Endothelial cell of umbilical vein (primary cell): ENCODE data around the gene KCTD14. TPM values are rescaled to one million over a fixed set of nuclear protein-coding genes. Genes with fewer than 3 reads are reported as not detected.

ENCODE experiments used
- BruUV-seq: library from RNA; stranded (reverse); fragments of 400-500 nt; replicated peaks from 2 replicates; lab custom pipeline; 2021; lab: Mats Ljungman, UMichigan
- CTCF ChIA-PET: fragments of 300-600, 350-600 bp; sonication (Branson Sonifier 250); formaldehyde crosslinking; loops from one replicate; lab custom pipeline; 2021; ENCODE audit warnings: antibody characterized with exemption, inconsistent platforms; lab: Charles Lee
- POLR2A ChIA-PET: fragments of 300-600, 350-600 bp; sonication (Branson Sonifier 250); formaldehyde crosslinking; loops from one replicate; lab custom pipeline; 2021; ENCODE audit warnings: antibody characterized with exemption, inconsistent platforms; lab: Charles Lee
- DNase-seq: peaks from one replicate; pipeline ENCODE4 v3.0.0-alpha.2; 2011; ENCODE audit warnings: low read depth, low spot score
- FAIRE-seq: peaks from 2 replicates; lab custom pipeline; 2011; peaks lifted over from hg19 to GRCh38; lab: Jason Lieb, UNC
- H2AFZ ChIP-seq: 2 replicates; pipeline ENCODE4 v1.6.0; 2012; ENCODE audit warnings: low read depth, low read length, control low read depth, inconsistent platforms
- H3K27ac ChIP-seq: 2 replicates; pipeline ENCODE4 v1.5.1; 2011; ENCODE audit warnings: low read depth, mild to moderate bottlenecking, control low read depth, low read length, moderate library complexity; ENCODE audit not compliant: insufficient read depth
- H3K27me3 ChIP-seq, 2 experiments: 2 replicates each; pipeline versions ENCODE4 v1.6.0 to v1.6.1; 2011; ENCODE audit warnings: low read length in 2 of 2, mixed read lengths in 1 of 2; ENCODE audit not compliant: control insufficient read depth in 2 of 2, insufficient read depth in 2 of 2
- H3K36me3 ChIP-seq, 2 experiments: 2 replicates in 1 of 2; 3 replicates in 1 of 2; pipeline ENCODE4 v1.5.1; 2011; ENCODE audit warnings: low read length in 2 of 2, mild to moderate bottlenecking in 1 of 2, moderate library complexity in 1 of 2; ENCODE audit not compliant: control insufficient read depth in 2 of 2, insufficient read depth in 2 of 2; ENCODE audit errors: extremely low read depth in 1 of 2
- H3K4me1 ChIP-seq: 3 replicates; pipeline ENCODE4 v1.5.1; 2011; ENCODE audit warnings: mild to moderate bottlenecking, low read length; ENCODE audit not compliant: control insufficient read depth, insufficient read depth; ENCODE audit errors: extremely low read depth
- H3K4me2 ChIP-seq: 2 replicates; pipeline ENCODE4 v1.6.1; 2011; ENCODE audit warnings: low read length, control low read depth, mixed read lengths; ENCODE audit not compliant: insufficient read depth
- H3K4me3 ChIP-seq, 3 experiments: fragments of 200-600 bp in 1 of 3; sonication (generic), shearing (Covaris generic) in 1 of 3; replicated peaks in 1 of 3; 2 replicates each; pipeline ENCODE4 v1.5.1; 2011 to 2016; ENCODE audit warnings: control low read depth in 3 of 3, low read length in 3 of 3, mild to moderate bottlenecking in 2 of 3, inconsistent platforms in 1 of 3, low read depth in 1 of 3, moderate library complexity in 1 of 3; ENCODE audit not compliant: insufficient read depth in 1 of 3
- H3K79me2 ChIP-seq: 2 replicates; pipeline ENCODE4 v1.6.0; 2012; ENCODE audit warnings: low read length, inconsistent platforms; ENCODE audit not compliant: control insufficient read depth, insufficient read depth
- H3K9ac ChIP-seq: replicated peaks from 2 replicates; pipeline ENCODE3; 2011; ENCODE audit warnings: low read length, control low read depth; ENCODE audit not compliant: insufficient read depth; ENCODE audit errors: extremely low read depth
- H3K9me1 ChIP-seq: replicated peaks from 3 replicates; pipeline ENCODE4 v1.6.0; 2011; ENCODE audit warnings: mild to moderate bottlenecking, low read length; ENCODE audit not compliant: control insufficient read depth, insufficient read depth; ENCODE audit errors: extremely low read depth
- H3K9me3 ChIP-seq: replicated peaks from 2 replicates; pipeline ENCODE4 v1.5.1; 2012; ENCODE audit warnings: low read length, inconsistent platforms; ENCODE audit not compliant: control insufficient read depth, insufficient read depth
- H4K20me1 ChIP-seq: replicated peaks from 2 replicates; pipeline ENCODE3; 2011; ENCODE audit warnings: mild to moderate bottlenecking, low read length; ENCODE audit not compliant: control insufficient read depth, insufficient read depth; ENCODE audit errors: extremely low read depth
- EZH2 ChIP-seq: IDR thresholded peaks from 2 replicates; pipeline ENCODE4 v1.6.1; 2012; ENCODE audit warnings: borderline replicate concordance, low read depth, mild to moderate bottlenecking, moderate library complexity, low read length, inconsistent platforms; ENCODE audit not compliant: severe bottlenecking
- FOS ChIP-seq: IDR thresholded peaks from 2 replicates; pipeline ENCODE4 v1.6.1; 2011; ENCODE audit warnings: mild to moderate bottlenecking, low read length, moderate library complexity, borderline replicate concordance; ENCODE audit not compliant: insufficient read depth
- GATA2 ChIP-seq: IDR thresholded peaks from 2 replicates; pipeline ENCODE4 v1.7.0; 2011; ENCODE audit warnings: low read depth, mild to moderate bottlenecking, moderate library complexity, mixed read lengths, low read length; ENCODE audit not compliant: insufficient read length, insufficient read depth
- JUN ChIP-seq: IDR thresholded peaks from 2 replicates; pipeline ENCODE4 v1.6.1; 2011; ENCODE audit warnings: borderline replicate concordance, low read depth; ENCODE audit not compliant: insufficient read length, insufficient read depth
- MYC ChIP-seq: IDR thresholded peaks from one replicate; pipeline ENCODE4 v1.6.1; 2011; ENCODE audit warnings: mild to moderate bottlenecking, low read depth, low read length
- POLR2A ChIP-seq: IDR thresholded peaks from 2 replicates; pipeline ENCODE4 v1.6.1; 2012; ENCODE audit warnings: low read depth, mild to moderate bottlenecking, control low read depth, low read length
- POLR2AphosphoS5 ChIP-seq: IDR thresholded peaks from 2 replicates; pipeline ENCODE4 v1.6.1; 2012; ENCODE audit warnings: low read depth, mild to moderate bottlenecking, control low read depth, low read length, moderate library complexity; ENCODE audit not compliant: insufficient read depth
- dilution Hi-C: fragments of 300-500 bp; cut with MboI; formaldehyde crosslinking; loops from one replicate; pipeline ENCODE4 v1.15.0; 2019; ENCODE audit warnings: low sequenced_read_pairs; ENCODE audit not compliant: extremely low pct_ligation_motif_present
- intact Hi-C: fragments of 100-400 bp; cut with micrococcal nuclease; formaldehyde crosslinking; loops from one replicate; pipeline ENCODE4 v1.10.0; 2022
- polyA plus RNA-seq, 4 experiments: library from polyadenylated mRNA; depleted of rRNA in 3 of 4; stranded (reverse) in 3 of 4; unstranded in 1 of 4; fragments of >200 nt; gene quantifications; 2 replicates each; pipeline versions ENCODE4 v1.2.1 to v1.2.3, GENCODE V29; 2011 to 2012; ENCODE audit warnings: missing spikeins in 1 of 4
- total RNA-seq: library from RNA; stranded (reverse); gene quantifications from 2 replicates; pipeline ENCODE4 v1.2.3, GENCODE V29; 2021
- TF ChIP-seq, protein P1 (sequence below): IDR thresholded peaks from 2 replicates; pipeline ENCODE4 v1.6.1; 2011; ENCODE audit not compliant: insufficient read depth, insufficient read length
- TF ChIP-seq, protein P2 (sequence below), 2 donors: IDR thresholded peaks; 1 replicate in 1 of 2; 2 replicates in 1 of 2; pipeline ENCODE4 v1.5.1; 2011; ENCODE audit warnings: low read length in 2 of 2, mild to moderate bottlenecking in 2 of 2, moderate library complexity in 2 of 2, control low read depth in 1 of 2, inconsistent platforms in 1 of 2, low read depth in 1 of 2; ENCODE audit not compliant: insufficient read depth in 1 of 2; ENCODE audit errors: extremely low read depth in 1 of 2

Gene KCTD14
- total and polyA plus RNA-seq, 2 donors (not counting 3 experiments of a cell fraction or from before 2014, with no cell fraction given) = 0.57 to 1.8 TPM

DNA sequence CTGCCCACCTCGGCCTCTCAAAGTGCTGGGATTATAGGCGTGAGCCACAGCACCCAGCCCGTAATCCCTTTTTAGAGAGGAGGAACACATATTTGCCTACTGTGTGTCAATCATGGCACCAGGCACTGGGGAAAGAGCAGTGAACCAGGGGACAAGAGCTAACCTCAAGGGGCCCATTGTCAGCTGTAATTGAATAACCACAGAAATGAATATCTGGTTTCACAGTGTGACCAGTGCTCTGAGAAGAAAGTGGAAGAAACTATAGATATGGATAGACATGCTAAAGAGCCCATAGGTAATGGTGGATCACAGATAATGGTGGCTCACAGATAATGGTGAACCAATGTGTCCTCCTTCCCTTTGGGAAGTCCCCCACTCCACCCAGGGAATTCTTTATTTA lies 8.6 kb upstream of the KCTD14 start:
- no peaks in the 10 kb centered on the region for H3K9me1 ChIP-seq
- no peak overlapping the region for H3K27ac ChIP-seq
- H3K79me2 ChIP-seq = no peaks in the 10 kb centered on the region
- FAIRE-seq (no peak), DNase-seq (no peak)
- H3K4me2 ChIP-seq = no peak overlapping the region
- H3K4me1 ChIP-seq = peaks cover 13% of the 10 kb centered on the region
- no peak overlapping the region for H3K9ac ChIP-seq
- intact Hi-C loops = loop anchor here (2.0 kb wide), 2 partner anchors 15 to 37 kb away; partner anchors contain the start of gene INTS4
- H3K9me3 ChIP-seq = no peaks in the 10 kb centered on the region
- dilution Hi-C loops = no loop called here
- TF ChIP-seq FOS (no peak), EZH2 (no peak), POLR2AphosphoS5 (no peak), JUN (no peak), GATA2 (no peak), MYC (no peak), POLR2A (no peak)
- TF ChIP-seq, protein P1, sequence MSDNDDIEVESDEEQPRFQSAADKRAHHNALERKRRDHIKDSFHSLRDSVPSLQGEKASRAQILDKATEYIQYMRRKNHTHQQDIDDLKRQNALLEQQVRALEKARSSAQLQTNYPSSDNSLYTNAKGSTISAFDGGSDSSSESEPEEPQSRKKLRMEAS = no peak
- TF ChIP-seq, protein P2, sequence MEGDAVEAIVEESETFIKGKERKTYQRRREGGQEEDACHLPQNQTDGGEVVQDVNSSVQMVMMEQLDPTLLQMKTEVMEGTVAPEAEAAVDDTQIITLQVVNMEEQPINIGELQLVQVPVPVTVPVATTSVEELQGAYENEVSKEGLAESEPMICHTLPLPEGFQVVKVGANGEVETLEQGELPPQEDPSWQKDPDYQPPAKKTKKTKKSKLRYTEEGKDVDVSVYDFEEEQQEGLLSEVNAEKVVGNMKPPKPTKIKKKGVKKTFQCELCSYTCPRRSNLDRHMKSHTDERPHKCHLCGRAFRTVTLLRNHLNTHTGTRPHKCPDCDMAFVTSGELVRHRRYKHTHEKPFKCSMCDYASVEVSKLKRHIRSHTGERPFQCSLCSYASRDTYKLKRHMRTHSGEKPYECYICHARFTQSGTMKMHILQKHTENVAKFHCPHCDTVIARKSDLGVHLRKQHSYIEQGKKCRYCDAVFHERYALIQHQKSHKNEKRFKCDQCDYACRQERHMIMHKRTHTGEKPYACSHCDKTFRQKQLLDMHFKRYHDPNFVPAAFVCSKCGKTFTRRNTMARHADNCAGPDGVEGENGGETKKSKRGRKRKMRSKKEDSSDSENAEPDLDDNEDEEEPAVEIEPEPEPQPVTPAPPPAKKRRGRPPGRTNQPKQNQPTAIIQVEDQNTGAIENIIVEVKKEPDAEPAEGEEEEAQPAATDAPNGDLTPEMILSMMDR (IDR thresholded peaks at IDR 0.05; ENCODE audit: extremely low read depth in 1 of 2, insufficient read depth in 1 of 2, low read depth in 1 of 2, low read length in 2 of 2) = no peak
- ChIA-PET CTCF (interaction anchor here (0.7 to 4.3 kb wide), 2 partner anchors 13 to 288 kb away, joined by 3 to 34 read pairs; no protein-coding TSS in a partner anchor), POLR2A (no interaction called here)
- BruUV-seq = no TSS peak
- no peak overlapping the region for H2AFZ ChIP-seq
- H3K27me3 ChIP-seq = no peaks in the 10 kb centered on the region
- H3K36me3 ChIP-seq = no peaks in the 10 kb centered on the region
- H3K4me3 ChIP-seq = no peak overlapping the region
- H4K20me1 ChIP-seq = no peaks in the 10 kb centered on the region
